ENCODE results near the gene NACC1. TPM values are rescaled to one million over a fixed set of nuclear protein-coding genes. Genes with fewer than 3 reads are reported as not detected.

Gene NACC1
- total RNA-seq, 4 donors from 2014 or later, result 13.4 to 47.6 (median 35.3) TPM

- no peak for DNase-seq (ENCODE audit: low spot score in 2 of 2)
- WGBS, result no CpG with 5 or more reads among the region's 1 CpG
- Histone ChIP-seq H3K9me3 (no peaks in the 10 kb centered on the region), H3K4me1 (peaks cover 6% of the 10 kb centered on the region), H3K36me3 (peaks cover 10% of the 10 kb centered on the region), H3K27ac (no peak overlapping the region), H3K27me3 (no peaks in the 10 kb centered on the region), H3K4me3 (no peak overlapping the region)
- TF ChIP-seq CTCF (IDR thresholded peaks at IDR 0.05) (no peak), POLR2AphosphoS5 (IDR thresholded peaks at IDR 0.05) (no peak), EP300 (IDR thresholded peaks at IDR 0.05) (no peak), POLR2A (IDR thresholded peaks at IDR 0.05) (no peak)
These were observed 10.5 kb downstream of the NACC1 start for GRCh38 chr19:13128583-13128982.

- no peaks in the 10 kb centered on the region for H3K27me3 ChIP-seq
- H3K4me1 ChIP-seq, result peaks cover 6% of the 10 kb centered on the region
- H3K36me3 ChIP-seq, result peaks cover 10% of the 10 kb centered on the region
- TF ChIP-seq CTCF (IDR thresholded peaks at IDR 0.05) (no peak), EP300 (IDR thresholded peaks at IDR 0.05) (no peak), POLR2AphosphoS5 (IDR thresholded peaks at IDR 0.05) (no peak), POLR2A (IDR thresholded peaks at IDR 0.05) (no peak)
- H3K4me3 ChIP-seq, result no peak overlapping the region
- no peak for DNase-seq (ENCODE audit: low spot score in 2 of 2)
- H3K27ac ChIP-seq, result no peak overlapping the region
- H3K9me3 ChIP-seq, result no peaks in the 10 kb centered on the region
- WGBS, result 100% methylated on average over 1 of the region's 9 CpGs
These were observed 11.3 kb downstream of the NACC1 start for GRCh38 chr19:13129384-13129783.

GRCh38 chr19:13130886-13131490 is 12.9 kb downstream of the NACC1 start:
- no peak overlapping the region for H3K27ac ChIP-seq
- H3K36me3 ChIP-seq, result peaks cover 22% of the 10 kb centered on the region
- no peaks in the 10 kb centered on the region for H3K9me3 ChIP-seq
- WGBS, result 93% methylated on average over 3 of the region's 3 CpGs
- peaks cover 6% of the 10 kb centered on the region for H3K4me1 ChIP-seq
- H3K27me3 ChIP-seq, result no peaks in the 10 kb centered on the region
- no peak for TF ChIP-seq POLR2AphosphoS5 (IDR thresholded peaks at IDR 0.05)
- TF ChIP-seq EP300 (IDR thresholded peaks at IDR 0.05), result no peak
- TF ChIP-seq CTCF (IDR thresholded peaks at IDR 0.05), result no peak
- no peak for TF ChIP-seq POLR2A (IDR thresholded peaks at IDR 0.05)
- H3K4me3 ChIP-seq, result no peak overlapping the region
- DNase-seq (ENCODE audit: low spot score in 2 of 2), result no peak

GRCh38 chr19:13132471-13133180 is 14.6 kb downstream of the NACC1 start:
- 70% methylated on average over 8 of the region's 8 CpGs for WGBS

More at GRCh38 chr19:13132471-13133180, 14.6 kb downstream of the NACC1 start:
- TF ChIP-seq CTCF (IDR thresholded peaks at IDR 0.05), result no peak
- TF ChIP-seq POLR2A (IDR thresholded peaks at IDR 0.05), result no peak
- TF ChIP-seq POLR2AphosphoS5 (IDR thresholded peaks at IDR 0.05), result no peak
- TF ChIP-seq EP300 (IDR thresholded peaks at IDR 0.05), result no peak
- Histone ChIP-seq H3K9me3 (no peaks in the 10 kb centered on the region), H3K27ac (no peak overlapping the region), H3K4me3 (no peak overlapping the region), H3K27me3 (no peaks in the 10 kb centered on the region), H3K4me1 (peaks cover 6% of the 10 kb centered on the region), H3K36me3 (peaks cover 31% of the 10 kb centered on the region)
- no peak for DNase-seq (ENCODE audit: low spot score in 2 of 2)
